ENCODE data around the gene MBTPS1. TPM values are rescaled to one million over a fixed set of nuclear protein-coding genes. Genes with fewer than 3 reads are reported as not detected.
A peak's percentile ranks its signal among the peaks of the same experiment; 100 is the strongest.

Gene MBTPS1
- total RNA-seq, 4 donors from 2014 or later, result 36.3 to 77.6 (median 53.0) TPM

DNA sequence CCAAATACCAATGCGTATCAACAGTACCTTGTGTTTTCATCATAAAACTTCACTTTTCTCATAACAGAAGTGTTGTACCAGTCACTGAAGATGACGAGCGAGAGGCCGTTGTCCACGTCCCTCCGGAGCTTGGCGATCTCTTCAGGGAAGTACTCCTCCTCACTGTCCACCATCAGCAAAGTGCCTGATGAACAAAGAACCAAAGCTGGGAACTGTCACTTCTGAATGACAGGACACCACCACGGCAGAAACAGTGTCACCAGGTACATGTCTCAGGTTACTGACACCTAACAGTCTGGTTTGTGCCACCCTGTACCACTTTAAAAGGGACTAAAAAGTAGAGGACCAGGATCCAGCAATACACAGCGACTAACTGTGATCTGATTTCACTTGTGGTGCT is 49.1 kb downstream of the MBTPS1 start:
- intact Hi-C loops (cut with DNase I), result loop anchor here (10.0 kb wide), 1 partner anchor 243 kb away; no protein-coding TSS in a partner anchor
- Histone ChIP-seq H3K4me3 (no peak overlapping the region), H3K4me1 (peaks cover 0 to 5% (median 0%) of the 10 kb centered on the region in 3 donors), H3K9me3 (no peaks in the 10 kb centered on the region), H3K36me3 (peaks cover 15 to 100% (median 47%) of the 10 kb centered on the region in 3 donors), H3K27me3 (no peaks in the 10 kb centered on the region), H3K27ac (no peak overlapping the region)
- TF ChIP-seq, protein P1, sequence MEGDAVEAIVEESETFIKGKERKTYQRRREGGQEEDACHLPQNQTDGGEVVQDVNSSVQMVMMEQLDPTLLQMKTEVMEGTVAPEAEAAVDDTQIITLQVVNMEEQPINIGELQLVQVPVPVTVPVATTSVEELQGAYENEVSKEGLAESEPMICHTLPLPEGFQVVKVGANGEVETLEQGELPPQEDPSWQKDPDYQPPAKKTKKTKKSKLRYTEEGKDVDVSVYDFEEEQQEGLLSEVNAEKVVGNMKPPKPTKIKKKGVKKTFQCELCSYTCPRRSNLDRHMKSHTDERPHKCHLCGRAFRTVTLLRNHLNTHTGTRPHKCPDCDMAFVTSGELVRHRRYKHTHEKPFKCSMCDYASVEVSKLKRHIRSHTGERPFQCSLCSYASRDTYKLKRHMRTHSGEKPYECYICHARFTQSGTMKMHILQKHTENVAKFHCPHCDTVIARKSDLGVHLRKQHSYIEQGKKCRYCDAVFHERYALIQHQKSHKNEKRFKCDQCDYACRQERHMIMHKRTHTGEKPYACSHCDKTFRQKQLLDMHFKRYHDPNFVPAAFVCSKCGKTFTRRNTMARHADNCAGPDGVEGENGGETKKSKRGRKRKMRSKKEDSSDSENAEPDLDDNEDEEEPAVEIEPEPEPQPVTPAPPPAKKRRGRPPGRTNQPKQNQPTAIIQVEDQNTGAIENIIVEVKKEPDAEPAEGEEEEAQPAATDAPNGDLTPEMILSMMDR (IDR thresholded peaks at IDR 0.05), result no peak
- no peak for TF ChIP-seq POLR2A (IDR thresholded peaks at IDR 0.05)
- no peak for DNase-seq
- WGBS, 2 donors, result 90 to 95% methylated on average over 9 of the region's 9 CpGs

DNA sequence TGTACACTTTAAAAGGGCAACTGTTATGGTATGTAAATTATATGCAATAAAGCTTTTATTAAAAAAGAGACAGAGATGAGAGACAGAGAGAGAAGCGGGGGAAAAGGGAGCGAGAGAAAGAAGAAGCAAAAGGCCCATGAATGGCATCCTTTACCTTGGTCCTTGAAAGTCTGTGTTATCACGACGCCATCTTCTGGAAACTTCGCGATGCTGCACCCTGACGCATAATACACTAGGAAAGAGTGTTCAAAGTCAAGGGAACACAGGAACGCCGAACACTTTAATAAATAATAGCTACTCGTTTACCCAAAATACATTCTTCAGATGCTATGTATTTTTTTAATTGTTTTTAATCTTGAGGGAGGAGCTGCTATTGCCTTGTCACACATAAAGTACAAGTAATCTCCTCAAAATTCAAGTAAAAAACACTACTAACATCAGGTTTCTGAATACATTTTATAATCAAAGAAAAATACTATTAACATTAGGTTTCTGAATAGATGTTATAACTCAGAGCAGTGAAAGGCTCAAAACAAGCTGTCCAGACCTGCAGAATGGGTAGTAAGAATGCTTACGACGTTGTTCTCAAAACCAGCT is 51.1 kb downstream of the MBTPS1 start:
- DNase-seq, result no peak
- intact Hi-C loops (cut with DNase I), result loop anchor here (10.0 kb wide), 1 partner anchor 241 kb away; no protein-coding TSS in a partner anchor
- H3K27me3 ChIP-seq, result no peaks in the 10 kb centered on the region
- 45 to 51% methylated on average over 12 of the region's 12 CpGs for WGBS, 2 donors
- no peaks in the 10 kb centered on the region for H3K9me3 ChIP-seq
- H3K4me3 ChIP-seq, result no peak overlapping the region
- H3K4me1 ChIP-seq, result peaks cover 0 to 8% (median 0%) of the 10 kb centered on the region in 3 donors
- peaks cover 29 to 100% (median 56%) of the 10 kb centered on the region in 3 donors for H3K36me3 ChIP-seq
- no peak for TF ChIP-seq POLR2A (IDR thresholded peaks at IDR 0.05)
- TF ChIP-seq, protein P1 (IDR thresholded peaks at IDR 0.05), result peak; percentile 31 to 77 (median 56)
- H3K27ac ChIP-seq, result no peak overlapping the region

DNA sequence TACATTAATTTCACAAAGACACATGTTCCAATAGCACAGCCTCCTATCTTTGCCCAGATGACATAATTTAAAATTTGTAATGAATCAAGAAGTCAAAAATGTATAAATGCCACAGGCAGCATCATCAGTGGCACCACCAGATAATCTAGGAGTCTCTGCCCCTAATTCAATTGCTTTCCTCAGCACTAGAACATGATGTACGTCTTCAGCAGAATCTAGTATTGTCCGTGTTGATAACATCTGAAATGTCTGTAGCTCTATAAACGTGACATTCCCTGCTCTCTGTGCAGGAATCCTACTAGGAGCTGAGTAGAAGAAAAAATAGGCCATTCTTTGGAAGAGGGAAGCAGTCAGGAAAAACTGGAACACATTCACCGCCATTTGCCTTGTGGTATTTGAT is 52.8 kb downstream of the MBTPS1 start:
- Histone ChIP-seq H3K9me3 (no peaks in the 10 kb centered on the region), H3K4me3 (no peak overlapping the region), H3K27me3 (no peaks in the 10 kb centered on the region), H3K4me1 (peaks cover 0 to 8% (median 0%) of the 10 kb centered on the region in 3 donors), H3K27ac (no peak overlapping the region), H3K36me3 (peaks cover 30 to 100% (median 59%) of the 10 kb centered on the region in 3 donors)
- DNase-seq, result no peak
- 87 to 93% methylated on average over 4 of the region's 4 CpGs for WGBS, 2 donors
- no peak for TF ChIP-seq POLR2A (IDR thresholded peaks at IDR 0.05)
- TF ChIP-seq, protein P1 (IDR thresholded peaks at IDR 0.05), result no peak
- intact Hi-C loops (cut with DNase I), result loop anchor here (10.0 kb wide), 1 partner anchor 239 kb away; no protein-coding TSS in a partner anchor

DNA sequence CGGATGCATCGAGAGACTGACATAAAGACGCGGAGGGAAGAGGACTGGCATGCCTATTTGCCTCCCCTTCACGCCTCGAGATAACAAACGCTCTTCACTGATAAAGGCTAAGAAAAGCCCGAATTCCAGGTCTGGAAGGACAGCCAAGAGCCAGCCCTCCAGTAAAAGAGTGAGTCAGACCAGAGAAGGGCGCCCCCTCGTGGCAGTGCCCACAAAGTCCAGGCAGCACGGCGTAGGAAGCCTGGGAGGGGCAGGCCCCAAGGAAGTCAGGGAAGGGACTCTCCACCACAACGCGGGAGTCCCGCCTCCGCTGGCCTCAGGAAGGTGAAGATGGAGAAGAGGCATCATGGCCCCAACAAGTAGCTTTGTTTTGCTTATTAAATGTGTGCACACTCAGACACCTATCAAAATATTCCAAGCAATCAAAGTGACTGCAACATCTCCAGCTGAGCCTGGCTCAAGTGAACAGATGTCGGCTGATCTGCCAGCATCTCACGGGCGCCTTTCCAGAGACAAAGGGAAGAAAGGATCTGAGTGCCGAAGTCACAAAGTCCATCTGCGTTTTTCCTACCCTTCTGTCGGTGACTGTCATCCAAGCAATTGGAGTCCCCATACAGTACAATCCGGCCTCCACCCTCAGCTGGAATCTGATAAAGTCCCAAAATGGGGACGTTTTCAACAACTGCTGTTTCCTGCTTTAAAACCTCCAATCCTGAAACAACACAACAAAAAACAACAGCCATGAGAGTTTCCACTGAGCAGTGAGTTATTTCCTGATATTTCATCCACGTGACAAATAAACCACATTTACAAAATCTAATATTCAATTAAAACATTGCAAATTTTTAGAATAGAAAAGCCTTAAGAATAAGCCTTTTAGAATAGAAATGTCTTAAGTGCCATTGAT is 53.8 kb downstream of the MBTPS1 start:
- no peak overlapping the region for H3K4me3 ChIP-seq
- peaks cover 0 to 8% (median 0%) of the 10 kb centered on the region in 3 donors for H3K4me1 ChIP-seq
- no peak for DNase-seq
- no peaks in the 10 kb centered on the region for H3K9me3 ChIP-seq
- peaks cover 37 to 100% (median 59%) of the 10 kb centered on the region in 3 donors for H3K36me3 ChIP-seq
- no peaks in the 10 kb centered on the region for H3K27me3 ChIP-seq
- TF ChIP-seq, protein P1 (IDR thresholded peaks at IDR 0.05), result peak; percentile 41 to 86 (median 76)
- no peak for TF ChIP-seq POLR2A (IDR thresholded peaks at IDR 0.05)
- intact Hi-C loops (cut with DNase I), result loop anchor here (10.0 kb wide), 1 partner anchor 238 kb away; no protein-coding TSS in a partner anchor
- 60 to 62% methylated on average over 17 to 25 of the region's 25 CpGs for WGBS, 2 donors
- H3K27ac ChIP-seq, result peak overlapping the region in 1 of 4 donors; percentile 25

Measured in esophagus squamous epithelium (tissue), 5 donors.